Measurements from ENCODE around the gene SIX3. TPM values are rescaled to one million over a fixed set of nuclear protein-coding genes. Genes with fewer than 3 reads are reported as not detected.

SIX3 gene
- polyA plus RNA-seq, 1 of the 3 experiments (the other 2 are of a cell fraction): 0.58 TPM

GRCh38 chr2:44953499-44953883, 12.0 kb downstream of the SIX3 start:
- ChIA-PET POLR2A (no interaction called here), CTCF (interaction anchor here (1.7 to 20.5 kb wide), 8 partner anchors 17 to 909 kb away, joined by 4 to 581 read pairs (median 52); no protein-coding TSS in a partner anchor)
- H3K4me2 ChIP-seq: no peak overlapping the region
- no peaks in the 10 kb centered on the region for H3F3A ChIP-seq (replicated peaks; ENCODE audit: insufficient read depth)
- H3K4me3 ChIP-seq (ENCODE audit: low read depth in 2 of 2, low read length in 1 of 2): no peak overlapping the region
- peaks cover 0 to 20% of the 10 kb centered on the region in 2 experiments; a peak in 1 of 4 replicates for H3K4me1 ChIP-seq (ENCODE audit: control insufficient read depth in 1 of 2, insufficient read depth in 2 of 2, low read depth in 1 of 2, low read length in 1 of 2)
- H3K9ac ChIP-seq: no peak overlapping the region
- no peak overlapping the region for H3K27ac ChIP-seq (ENCODE audit: low read depth in 2 of 2, low read length in 1 of 2)
- no peaks in the 10 kb centered on the region for H3K9me2 ChIP-seq
- WGBS (ENCODE audit: low lambda C conversion rate): 83% methylated on average over 8 of the region's 8 CpGs
- no peak for TF ChIP-seq PBX3 (IDR thresholded peaks at IDR 0.05)
- no peak for TF ChIP-seq NRF1 (IDR thresholded peaks at IDR 0.05; ENCODE audit: low read depth, low read length)
- TF ChIP-seq TEAD4 (IDR thresholded peaks at IDR 0.05; ENCODE audit: borderline replicate concordance, insufficient read depth): no peak
- no peak for TF ChIP-seq GABPA (IDR thresholded peaks at IDR 0.05; ENCODE audit: low read depth)
- no peak for TF ChIP-seq GATA2 (CRISPR knock-in tag; IDR thresholded peaks at IDR 0.05)
- no peak for TF ChIP-seq USF2 (IDR thresholded peaks at IDR 0.05; ENCODE audit: borderline replicate concordance, low read depth, low read length)
- TF ChIP-seq RFX5 (IDR thresholded peaks at IDR 0.05; ENCODE audit: low read length): no peak
- TF ChIP-seq ELF1 (IDR thresholded peaks at IDR 0.05): no peak
- TF ChIP-seq TAF1 (IDR thresholded peaks at IDR 0.05; ENCODE audit: borderline replicate concordance, low read depth, low read length): no peak
- no peak for TF ChIP-seq CTCF (IDR thresholded peaks at IDR 0.05)
- TF ChIP-seq MAX (IDR thresholded peaks at IDR 0.05; ENCODE audit: low read depth): no peak
- no peak for TF ChIP-seq FOXM1 (IDR thresholded peaks at IDR 0.05; ENCODE audit: low read depth)
- no peak for TF ChIP-seq EZH2phosphoT487 (IDR thresholded peaks at IDR 0.05; ENCODE audit: borderline replicate concordance, low read depth)
- TF ChIP-seq RAD21 (IDR thresholded peaks at IDR 0.05; ENCODE audit: low read length): no peak
- TF ChIP-seq USF1 (IDR thresholded peaks at IDR 0.05; ENCODE audit: borderline replicate concordance, low read depth): no peak
- no peak for TF ChIP-seq YY1 (IDR thresholded peaks at IDR 0.05; ENCODE audit: low read depth)
- TF ChIP-seq EP300 (IDR thresholded peaks at IDR 0.05; ENCODE audit: borderline replicate concordance in 1 of 2, low read depth in 1 of 2, low read length in 1 of 2): no peak
- TF ChIP-seq TCF12 (IDR thresholded peaks at IDR 0.05): no peak
- no peaks in the 10 kb centered on the region for H3K79me2 ChIP-seq (ENCODE audit: insufficient read depth)
- H3K36me3 ChIP-seq (replicated peaks in 1 of 2; ENCODE audit: control insufficient read depth in 1 of 2, insufficient read depth in 2 of 2, low read length in 1 of 2): no peaks in the 10 kb centered on the region
- H3K27me3 ChIP-seq (ENCODE audit: insufficient read depth): no peaks in the 10 kb centered on the region
- no peak overlapping the region for H2AFZ ChIP-seq (ENCODE audit: low read depth)
- no peaks in the 10 kb centered on the region for H4K20me1 ChIP-seq (ENCODE audit: insufficient read depth)
- no peak for DNase-seq
- no peaks in the 10 kb centered on the region for H3K9me3 ChIP-seq
